Measurements from ENCODE around the gene TEAD4. TPM values are rescaled to one million over a fixed set of nuclear protein-coding genes. Genes with fewer than 3 reads are reported as not detected.

Gene TEAD4
- total RNA-seq, 4 donors from 2014 or later = 28.5 to 50.9 (median 37.0) TPM

DNA sequence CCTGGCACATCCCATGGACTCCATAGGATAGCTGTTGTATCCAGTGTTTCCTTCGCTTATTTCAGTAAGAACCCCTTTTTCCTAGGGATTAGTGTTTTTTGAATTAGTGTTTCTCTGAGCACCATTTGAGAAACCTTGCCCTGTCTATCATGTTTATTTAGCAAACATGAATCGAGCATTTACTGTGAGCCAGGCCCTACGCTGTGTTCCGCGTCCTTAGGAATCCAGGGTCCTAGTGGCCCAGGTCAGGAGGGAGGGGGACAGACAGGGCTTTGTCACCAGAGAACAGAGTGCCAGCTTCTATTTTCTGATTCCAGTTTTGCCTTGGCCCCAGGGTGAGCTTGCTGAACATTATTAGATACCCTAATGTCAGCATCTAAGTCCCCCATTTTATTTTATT lies 2.5 kb downstream of the TEAD4 start:
- Histone ChIP-seq H3K27me3 (no peaks in the 10 kb centered on the region), H3K9me3 (no peaks in the 10 kb centered on the region), H3K4me3 (replicated peaks in 1 of 3) (no peak overlapping the region), H3K4me1 (peaks cover 23 to 37% of the 10 kb centered on the region in 2 donors), H3K27ac (no peak overlapping the region), H3K36me3 (no peaks in the 10 kb centered on the region)
- no peak for TF ChIP-seq POLR2A (IDR thresholded peaks at IDR 0.05)
- TF ChIP-seq, protein P1, sequence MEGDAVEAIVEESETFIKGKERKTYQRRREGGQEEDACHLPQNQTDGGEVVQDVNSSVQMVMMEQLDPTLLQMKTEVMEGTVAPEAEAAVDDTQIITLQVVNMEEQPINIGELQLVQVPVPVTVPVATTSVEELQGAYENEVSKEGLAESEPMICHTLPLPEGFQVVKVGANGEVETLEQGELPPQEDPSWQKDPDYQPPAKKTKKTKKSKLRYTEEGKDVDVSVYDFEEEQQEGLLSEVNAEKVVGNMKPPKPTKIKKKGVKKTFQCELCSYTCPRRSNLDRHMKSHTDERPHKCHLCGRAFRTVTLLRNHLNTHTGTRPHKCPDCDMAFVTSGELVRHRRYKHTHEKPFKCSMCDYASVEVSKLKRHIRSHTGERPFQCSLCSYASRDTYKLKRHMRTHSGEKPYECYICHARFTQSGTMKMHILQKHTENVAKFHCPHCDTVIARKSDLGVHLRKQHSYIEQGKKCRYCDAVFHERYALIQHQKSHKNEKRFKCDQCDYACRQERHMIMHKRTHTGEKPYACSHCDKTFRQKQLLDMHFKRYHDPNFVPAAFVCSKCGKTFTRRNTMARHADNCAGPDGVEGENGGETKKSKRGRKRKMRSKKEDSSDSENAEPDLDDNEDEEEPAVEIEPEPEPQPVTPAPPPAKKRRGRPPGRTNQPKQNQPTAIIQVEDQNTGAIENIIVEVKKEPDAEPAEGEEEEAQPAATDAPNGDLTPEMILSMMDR (IDR thresholded peaks at IDR 0.05) = no peak
- intact Hi-C loops (cut with DNase I) = no loop called here
- no peak for DNase-seq
- 94 to 95% methylated on average over 5 of the region's 5 CpGs for WGBS, 2 donors

DNA sequence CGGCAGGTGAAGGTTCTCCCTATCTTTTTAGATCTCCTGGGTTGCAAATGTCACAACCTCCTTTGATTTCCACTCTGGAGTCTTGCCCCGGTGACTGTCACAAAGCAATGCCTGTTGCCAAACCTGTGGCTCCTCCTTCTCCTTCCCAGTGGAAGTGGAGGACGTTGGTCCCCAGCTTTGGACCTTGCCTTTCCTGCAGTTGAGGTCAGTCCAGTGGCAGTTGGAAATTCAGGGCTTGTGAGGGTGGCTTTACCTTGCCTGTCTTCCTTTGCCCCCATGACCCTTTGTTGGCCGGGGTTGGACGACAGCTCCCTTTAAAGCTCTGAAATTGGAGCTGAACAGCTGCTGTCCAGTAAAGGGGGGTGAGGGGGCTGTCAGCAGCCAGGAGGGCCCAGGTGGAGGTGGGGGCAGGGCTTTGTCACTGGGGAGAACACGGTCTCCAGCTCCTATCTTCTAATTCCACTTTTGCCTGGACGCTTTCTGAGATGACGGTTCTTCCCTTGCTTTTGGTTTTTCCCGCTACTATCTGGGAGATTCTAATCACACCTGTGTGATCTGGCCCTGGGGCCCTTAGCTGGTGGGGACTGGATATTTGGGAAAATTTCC lies 4.1 kb downstream of the TEAD4 start:
- no peaks in the 10 kb centered on the region for H3K9me3 ChIP-seq
- peak in 1 of 2 donors; percentile 44 for DNase-seq
- H3K4me1 ChIP-seq = peaks cover 15 to 29% of the 10 kb centered on the region in 2 donors
- 64% methylated on average over 9 of the region's 9 CpGs for WGBS, 2 donors
- intact Hi-C loops (cut with DNase I) = no loop called here
- no peaks in the 10 kb centered on the region for H3K36me3 ChIP-seq
- H3K27ac ChIP-seq = peak overlapping the region; percentile 6 to 55 (median 28)
- TF ChIP-seq, protein P1 (IDR thresholded peaks at IDR 0.05) = no peak
- TF ChIP-seq POLR2A (IDR thresholded peaks at IDR 0.05) = no peak
- no peaks in the 10 kb centered on the region for H3K27me3 ChIP-seq
- H3K4me3 ChIP-seq (replicated peaks in 1 of 3) = no peak overlapping the region

DNA sequence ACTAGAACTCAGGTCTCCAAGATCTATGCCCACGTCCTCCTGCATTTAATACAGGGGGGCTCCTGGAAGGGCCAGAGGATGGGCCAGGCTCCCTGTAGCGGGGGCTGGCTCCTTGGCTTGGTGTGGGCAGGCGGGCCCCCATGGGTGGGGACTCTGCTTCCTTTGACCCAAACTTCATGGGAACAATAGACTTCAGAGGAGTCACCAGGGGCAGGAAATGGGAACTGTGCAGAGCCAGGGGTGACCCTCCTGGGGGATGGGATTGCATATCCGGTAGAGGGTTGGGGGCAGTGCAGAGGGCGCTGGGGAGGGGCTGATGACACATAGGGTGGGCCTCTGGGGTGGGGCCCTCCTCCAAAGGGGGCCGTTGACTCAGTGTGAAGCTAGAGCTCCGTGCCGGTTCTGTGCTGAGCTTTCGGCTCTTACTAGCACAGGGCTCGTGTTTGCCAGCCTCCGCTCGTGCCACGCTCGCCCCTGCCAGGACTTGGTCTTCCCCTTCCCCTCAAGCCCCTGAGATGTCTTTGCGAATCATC lies 4.6 kb downstream of the TEAD4 start:
- Histone ChIP-seq H3K27me3 (no peaks in the 10 kb centered on the region), H3K27ac (peak overlapping the region in 2 of 3 donors; percentile 28 to 55), H3K9me3 (no peaks in the 10 kb centered on the region), H3K36me3 (no peaks in the 10 kb centered on the region), H3K4me3 (replicated peaks in 1 of 3) (no peak overlapping the region), H3K4me1 (peaks cover 13 to 29% of the 10 kb centered on the region in 2 donors)
- WGBS, 2 donors = 72 to 82% methylated on average over 14 to 15 of the region's 15 CpGs
- no peak for DNase-seq
- no peak for TF ChIP-seq POLR2A (IDR thresholded peaks at IDR 0.05)
- TF ChIP-seq, protein P1 (IDR thresholded peaks at IDR 0.05) = no peak
- intact Hi-C loops (cut with DNase I) = no loop called here

DNA sequence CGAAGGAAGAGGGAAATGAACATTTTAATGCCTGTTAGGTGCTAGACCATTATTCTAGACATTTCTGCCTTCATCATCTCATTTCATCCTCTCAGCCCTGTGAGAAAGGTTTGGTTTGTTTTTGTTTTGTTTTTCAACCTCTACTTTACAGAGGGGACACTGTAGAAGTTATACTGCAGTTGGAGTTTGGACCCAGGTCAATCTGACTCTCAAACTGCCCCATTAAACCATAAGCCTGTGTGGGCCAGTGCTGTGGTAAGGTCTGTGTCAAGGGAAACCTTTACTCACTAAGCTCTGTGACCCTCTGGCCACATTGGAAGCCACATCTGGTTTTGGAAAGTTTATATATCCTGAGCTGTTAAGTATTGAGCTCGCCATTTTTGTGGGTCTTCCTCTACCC lies 8.5 kb downstream of the TEAD4 start:
- no peak overlapping the region for H3K4me3 ChIP-seq (replicated peaks in 1 of 3)
- peaks cover 0 to 8% of the 10 kb centered on the region in 2 donors for H3K4me1 ChIP-seq
- H3K9me3 ChIP-seq = no peaks in the 10 kb centered on the region
- intact Hi-C loops (cut with DNase I) = no loop called here
- no peaks in the 10 kb centered on the region for H3K36me3 ChIP-seq
- DNase-seq = no peak
- 89 to 91% methylated on average over 2 of the region's 2 CpGs for WGBS, 2 donors
- no peaks in the 10 kb centered on the region for H3K27me3 ChIP-seq
- no peak overlapping the region for H3K27ac ChIP-seq
- TF ChIP-seq, protein P1 (IDR thresholded peaks at IDR 0.05) = no peak
- no peak for TF ChIP-seq POLR2A (IDR thresholded peaks at IDR 0.05)

DNA sequence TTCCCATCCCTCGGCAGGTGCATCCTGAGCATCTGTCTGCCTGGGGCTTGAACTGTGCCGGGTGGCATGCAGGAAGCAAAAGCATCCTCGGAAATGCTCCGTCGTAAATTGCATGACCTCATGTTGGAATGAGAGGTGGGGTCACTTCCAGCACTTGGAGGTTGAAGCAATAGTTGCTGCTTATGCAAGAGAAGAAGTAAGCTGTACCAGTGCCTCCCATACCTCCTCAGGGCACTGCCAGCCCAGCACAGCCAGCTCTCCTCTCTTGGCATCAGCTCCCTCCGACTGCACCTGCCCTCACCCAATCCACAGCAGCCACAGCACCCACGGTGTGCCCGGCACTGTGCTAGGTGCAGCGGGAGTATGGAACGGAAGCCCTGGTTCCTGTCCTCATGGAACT lies 11.5 kb downstream of the TEAD4 start:
- Histone ChIP-seq H3K27ac (no peak overlapping the region), H3K4me1 (peaks cover 0 to 13% of the 10 kb centered on the region in 2 donors), H3K9me3 (no peaks in the 10 kb centered on the region), H3K27me3 (no peaks in the 10 kb centered on the region), H3K36me3 (no peaks in the 10 kb centered on the region), H3K4me3 (replicated peaks in 1 of 3) (no peak overlapping the region)
- TF ChIP-seq, protein P1 (IDR thresholded peaks at IDR 0.05) = no peak
- no peak for TF ChIP-seq POLR2A (IDR thresholded peaks at IDR 0.05)
- no peak for DNase-seq
- intact Hi-C loops (cut with DNase I) = no loop called here
- 76 to 92% methylated on average over 7 to 10 of the region's 10 CpGs for WGBS, 2 donors

Data from thyroid gland (tissue), 4 donors.